HG03457 (cell line): ENCODE results near the gene FOXN1.

Source experiments
- ATAC-seq: cut with Tn5 transposase; IDR thresholded peaks from one replicate; pipeline ENCODE4 v1.9.1; 2021; ENCODE audit warnings: moderate number of reproducible peaks; ENCODE audit not compliant: unreplicated experiment

Gene FOXN1

DNA sequence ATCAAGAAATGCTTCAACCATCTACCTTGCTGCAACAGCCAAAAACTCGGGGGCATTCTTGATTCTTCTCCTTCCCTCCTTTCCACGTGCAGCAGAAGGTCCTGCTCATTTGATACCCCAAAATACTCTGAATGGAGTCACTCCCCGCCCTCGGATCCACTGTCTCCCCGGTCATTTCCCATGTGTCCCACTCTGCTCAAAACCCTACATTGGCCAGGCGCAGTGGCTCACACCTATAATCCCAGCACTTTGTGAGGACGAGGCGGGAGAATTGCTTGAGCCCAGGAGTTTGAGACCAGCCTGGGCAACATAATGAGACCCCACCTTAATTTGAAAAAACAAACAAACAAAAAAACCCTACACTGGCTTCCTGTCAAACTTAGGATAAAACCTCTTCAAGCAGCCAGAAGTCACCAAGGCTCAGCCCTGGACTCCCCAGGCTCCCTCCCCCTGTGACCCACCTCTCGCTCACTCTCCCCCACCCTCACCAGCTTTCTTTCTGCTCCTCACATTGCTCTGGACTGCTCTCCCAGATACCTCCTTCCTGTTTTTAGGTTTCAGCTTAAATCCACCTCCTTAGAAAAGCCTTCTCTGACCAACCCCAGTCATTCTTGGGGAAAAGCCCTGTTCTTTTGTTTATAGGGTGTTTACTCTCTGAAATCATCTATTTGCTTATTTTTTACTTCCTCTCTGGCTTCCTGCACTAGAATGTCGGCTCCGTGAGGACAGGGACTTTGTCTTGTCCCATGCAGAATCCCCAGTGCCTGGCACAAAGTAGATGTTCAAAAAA lies 29.9 kb upstream of the FOXN1 start:
- no peak for ATAC-seq

DNA sequence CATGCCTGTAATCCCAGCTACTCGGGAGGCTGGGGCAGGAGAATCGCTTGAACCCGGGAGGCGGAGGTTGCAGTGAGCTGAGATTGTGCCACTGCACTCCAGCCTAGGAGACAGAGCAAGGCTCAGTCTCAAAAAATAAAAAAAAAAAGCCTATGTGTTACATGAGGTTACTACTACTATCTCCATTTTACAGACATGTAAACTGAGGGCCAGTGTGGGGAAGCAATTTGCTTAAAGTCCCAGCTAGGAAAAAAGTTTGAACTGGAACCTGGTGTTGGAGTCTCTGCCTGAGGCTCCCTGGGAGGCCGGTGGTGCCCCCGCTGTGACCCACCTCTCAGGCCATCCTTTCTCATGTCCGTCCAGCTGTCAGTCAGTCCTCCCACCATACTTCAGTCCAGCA lies 28.2 kb upstream of the FOXN1 start:
- no peak for ATAC-seq

DNA sequence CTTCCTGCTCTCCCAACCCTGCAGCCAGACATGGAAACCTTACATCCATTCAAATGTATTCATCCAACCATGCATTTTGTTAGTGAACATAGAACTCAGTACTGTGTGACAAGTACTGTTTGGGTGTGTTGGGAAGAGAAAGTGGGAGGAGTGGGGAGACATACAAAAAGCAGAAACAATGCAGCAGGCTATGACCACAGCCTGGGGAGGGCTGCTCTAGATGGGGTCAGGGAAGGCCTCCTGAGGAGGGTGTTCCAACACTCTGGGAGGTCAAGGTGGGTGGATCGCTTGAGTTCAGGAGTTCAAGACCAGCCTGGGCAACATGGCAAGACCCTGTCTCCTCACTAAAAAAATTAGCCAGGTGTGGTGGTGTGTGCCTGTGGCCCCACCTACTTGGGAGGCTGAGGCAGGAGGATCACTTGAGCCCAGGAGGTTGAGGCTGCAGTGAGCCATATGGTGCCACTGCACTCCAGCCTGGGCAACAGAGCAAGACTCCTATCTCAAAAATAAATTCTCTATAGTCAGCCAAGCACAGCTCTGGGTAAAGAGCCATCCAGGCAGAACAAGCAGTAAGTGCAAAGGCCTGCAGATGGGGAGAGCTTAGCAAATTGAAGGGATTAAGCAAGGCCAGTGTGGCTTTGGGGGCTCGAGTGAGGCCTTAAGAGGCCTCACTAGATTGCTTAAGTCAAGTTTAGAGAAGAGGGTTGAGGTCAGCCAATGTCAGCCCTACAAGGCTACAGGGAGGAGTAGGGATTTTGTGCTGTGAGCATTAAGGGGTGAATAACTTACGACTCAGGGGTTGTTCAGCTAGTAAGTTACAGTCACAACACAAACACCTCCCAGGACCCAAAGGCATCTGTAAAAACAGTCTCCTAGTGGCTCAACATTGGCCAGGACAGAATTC lies 27.2 kb upstream of the FOXN1 start:
- no peak for ATAC-seq

DNA sequence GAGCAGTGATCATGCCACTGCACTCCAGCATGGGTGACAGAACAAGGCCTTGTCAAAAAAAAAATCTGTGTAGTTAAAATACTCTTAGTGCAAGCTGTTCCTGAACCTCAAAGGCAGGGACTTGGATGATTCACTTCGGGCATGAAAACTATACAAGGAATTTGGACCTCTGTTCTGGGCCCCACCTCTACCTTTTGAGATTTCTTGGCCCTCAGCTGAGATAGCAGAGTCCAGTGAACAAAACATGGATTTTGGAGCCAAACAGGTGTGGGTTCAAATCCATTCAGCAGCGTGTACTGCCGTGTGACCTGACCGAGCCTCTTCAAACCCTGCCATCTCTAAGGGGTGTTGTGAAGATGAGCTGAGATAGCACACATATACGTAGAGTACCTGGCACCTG lies 25.9 kb upstream of the FOXN1 start:
- ATAC-seq: no peak

DNA sequence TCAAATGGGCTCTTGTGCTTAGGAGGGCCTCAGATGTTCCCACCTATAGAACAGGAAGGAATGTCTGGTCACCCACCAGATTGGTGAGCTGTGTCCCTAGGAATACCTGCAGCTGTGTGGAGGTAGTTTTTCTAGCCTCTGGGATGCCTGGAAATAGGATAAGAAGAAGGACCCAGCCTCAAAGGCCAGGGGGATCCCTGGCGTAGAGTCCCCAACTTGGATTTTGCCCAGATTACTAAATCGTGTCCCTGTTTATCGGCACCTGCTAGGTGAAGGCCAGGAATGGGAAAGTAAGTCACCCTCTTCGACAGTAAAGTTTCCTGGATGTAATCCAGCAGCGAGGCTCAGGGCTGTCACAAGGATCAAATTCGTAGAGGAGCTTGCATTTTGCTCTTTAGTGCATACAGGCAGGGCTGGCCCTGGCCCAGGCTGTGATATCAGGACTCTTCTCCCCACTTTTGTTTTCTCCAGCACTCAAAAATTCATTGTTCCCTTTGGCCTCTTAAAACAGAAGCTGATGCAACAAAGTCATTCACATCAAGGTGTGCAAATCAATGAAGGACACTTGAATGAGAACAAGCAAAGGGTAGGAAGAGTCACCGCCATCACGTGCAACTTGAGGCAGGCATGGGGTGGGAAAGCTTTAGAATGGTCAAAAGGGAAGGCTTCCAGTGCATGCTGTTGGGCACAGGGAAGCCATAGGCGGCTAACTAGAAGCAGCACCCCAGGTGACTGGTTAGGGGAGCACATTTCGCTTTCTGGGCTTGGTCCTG lies 25.2 kb upstream of the FOXN1 start:
- no peak for ATAC-seq

DNA sequence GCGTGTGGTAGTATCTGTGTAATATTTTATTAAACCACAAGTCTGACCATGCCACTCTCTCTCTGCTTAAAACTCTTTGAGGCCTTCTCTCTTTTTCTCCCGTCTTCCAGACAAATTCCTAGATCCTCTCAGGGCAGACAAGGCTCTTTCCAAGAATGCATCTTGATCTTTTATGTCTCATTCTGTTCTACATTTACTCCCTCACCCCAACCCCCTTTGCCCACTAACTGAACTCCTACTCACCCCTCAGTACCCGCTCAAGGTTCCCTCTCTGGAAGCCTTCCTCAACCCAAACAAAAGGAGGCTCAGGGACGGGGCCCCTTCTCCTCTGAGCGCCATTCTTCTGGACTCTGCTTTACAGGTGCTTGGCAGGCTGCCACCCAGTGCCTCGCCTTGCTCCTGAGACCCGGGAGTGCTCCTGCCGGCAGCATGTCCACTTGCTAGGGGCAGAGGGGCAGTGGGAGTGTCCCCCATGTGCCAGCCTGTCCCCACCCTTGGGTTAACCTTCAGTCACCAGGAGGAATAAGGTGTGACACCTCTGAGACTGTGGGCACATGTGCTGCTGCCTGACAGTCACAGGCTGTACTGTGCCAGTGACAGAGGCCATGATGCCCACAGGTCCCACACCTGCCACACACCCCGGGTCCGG lies 23.5 kb upstream of the FOXN1 start:
- no peak for ATAC-seq

DNA sequence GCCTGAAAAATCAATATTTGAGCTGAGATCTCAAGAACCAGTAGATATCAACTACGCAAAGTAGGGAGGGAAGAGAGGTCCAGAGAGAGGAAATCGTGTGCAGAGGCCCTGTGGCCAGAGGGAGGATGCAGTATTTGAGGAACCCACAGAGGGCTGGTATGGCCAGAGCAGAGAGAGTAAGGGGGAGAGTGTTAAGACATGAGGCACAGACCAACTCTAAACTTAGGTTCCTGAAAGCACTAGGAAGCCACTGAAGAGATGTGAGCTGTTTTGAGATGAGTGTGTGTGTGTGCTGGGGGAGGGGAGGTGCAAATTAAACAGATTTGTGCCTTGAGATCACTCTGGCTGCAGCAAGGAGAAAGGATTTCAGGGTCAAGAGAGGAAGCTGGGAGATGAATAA lies 21.9 kb upstream of the FOXN1 start:
- no peak for ATAC-seq

DNA sequence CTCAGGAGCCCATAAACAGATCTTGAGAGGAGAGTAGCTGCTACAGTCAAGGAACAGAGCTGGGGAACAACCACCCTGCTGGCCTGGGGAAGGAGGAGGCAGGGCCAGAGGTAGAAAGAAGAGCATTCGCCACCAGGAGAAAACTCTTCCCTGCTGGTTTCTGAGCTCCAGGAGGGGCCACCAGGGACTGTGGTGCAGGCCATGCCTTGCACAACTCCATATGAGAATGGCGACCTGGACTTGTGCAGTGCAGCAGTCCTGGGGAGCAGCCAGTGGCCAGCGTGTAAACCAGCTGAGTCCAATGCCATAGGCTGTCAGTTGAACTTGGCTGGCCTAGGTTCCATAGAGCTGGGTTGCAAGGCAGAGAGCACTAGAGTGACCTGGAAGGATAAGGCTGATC lies 21.1 kb upstream of the FOXN1 start:
- ATAC-seq: no peak

DNA sequence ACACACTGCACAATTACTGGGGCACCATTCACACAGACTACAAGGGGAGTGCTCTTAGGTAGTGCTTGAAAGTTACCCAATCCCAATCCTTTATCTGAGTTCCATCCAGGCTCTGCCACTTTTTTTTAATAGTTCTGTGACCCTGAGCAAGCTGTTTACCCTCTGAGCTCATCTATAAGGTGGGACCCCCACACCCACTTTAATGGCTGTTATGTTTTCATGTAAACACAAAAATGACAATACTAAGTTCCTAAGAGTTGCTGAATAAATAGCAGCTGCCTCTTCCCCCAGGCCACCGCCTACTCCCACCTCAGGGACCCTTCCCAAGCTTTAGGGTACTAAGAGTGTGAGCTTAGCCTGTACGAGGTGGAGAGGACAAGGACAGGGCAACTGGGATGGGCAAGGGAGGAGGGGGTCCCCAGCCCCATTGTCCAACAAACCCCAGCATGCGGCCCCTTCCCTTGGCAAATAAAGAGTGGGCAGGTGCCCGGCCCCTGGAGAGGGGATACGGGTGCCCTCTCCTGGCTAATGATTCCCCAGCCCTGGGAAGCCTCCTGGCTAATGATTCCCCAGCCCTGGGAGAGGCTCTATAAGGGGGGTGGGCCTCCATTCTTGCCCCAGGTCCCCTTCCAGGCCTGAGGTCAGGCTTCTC lies 18.1 kb upstream of the FOXN1 start:
- ATAC-seq: no peak

DNA sequence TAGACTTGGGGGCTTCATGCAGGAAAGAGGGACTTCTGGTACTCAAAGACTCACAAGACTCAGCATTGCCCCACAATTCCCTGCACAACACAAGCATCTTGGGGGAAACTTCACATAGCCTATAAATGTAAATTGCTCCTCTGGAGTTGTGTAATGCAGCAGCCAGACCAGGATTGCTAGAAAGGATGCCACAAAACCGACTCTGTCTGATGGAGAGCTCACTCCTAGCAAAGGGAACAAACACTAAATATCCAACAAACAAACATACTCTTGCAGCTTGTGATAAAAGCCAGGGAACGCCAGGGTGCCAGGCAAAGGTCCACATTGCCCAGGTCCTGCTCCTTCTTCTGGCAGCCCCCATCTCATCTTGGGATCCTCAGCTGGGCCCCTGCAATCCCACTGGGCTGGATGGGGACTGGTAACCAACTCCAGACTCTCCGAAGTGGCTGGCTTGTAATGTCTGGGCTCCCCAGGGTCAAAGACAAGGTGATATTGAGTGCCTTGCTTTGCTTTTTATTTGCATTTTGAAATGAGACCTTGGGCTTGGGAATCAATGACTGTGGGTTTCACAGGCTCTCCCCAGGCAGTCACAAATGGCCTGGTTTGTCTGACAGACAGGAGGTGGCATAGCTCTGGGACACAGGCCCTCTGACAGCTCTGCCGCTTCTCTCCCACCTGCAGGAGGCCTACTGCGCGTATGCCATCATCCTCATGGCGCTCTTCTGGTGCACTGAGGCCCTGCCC lies 17.4 kb upstream of the FOXN1 start:
- no peak for ATAC-seq

DNA sequence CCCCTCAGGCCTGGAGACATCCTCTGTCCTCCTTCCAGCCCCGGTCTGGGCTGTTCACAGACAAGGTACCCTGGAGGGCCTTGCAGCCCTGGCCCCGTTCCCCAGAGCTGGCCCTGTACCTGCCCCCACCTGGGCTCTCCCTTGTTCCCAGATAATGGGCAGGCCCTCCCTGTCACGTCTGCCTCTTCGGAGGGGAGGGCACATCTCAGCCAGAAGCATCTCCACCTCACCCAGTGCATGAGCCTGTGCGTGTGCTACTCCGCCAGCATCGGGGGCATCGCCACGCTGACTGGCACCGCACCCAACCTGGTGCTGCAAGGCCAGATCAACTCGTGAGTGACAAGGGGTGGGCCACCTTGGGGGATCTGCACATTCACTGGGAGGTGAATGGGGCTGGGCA lies 14.9 kb upstream of the FOXN1 start:
- no peak for ATAC-seq

DNA sequence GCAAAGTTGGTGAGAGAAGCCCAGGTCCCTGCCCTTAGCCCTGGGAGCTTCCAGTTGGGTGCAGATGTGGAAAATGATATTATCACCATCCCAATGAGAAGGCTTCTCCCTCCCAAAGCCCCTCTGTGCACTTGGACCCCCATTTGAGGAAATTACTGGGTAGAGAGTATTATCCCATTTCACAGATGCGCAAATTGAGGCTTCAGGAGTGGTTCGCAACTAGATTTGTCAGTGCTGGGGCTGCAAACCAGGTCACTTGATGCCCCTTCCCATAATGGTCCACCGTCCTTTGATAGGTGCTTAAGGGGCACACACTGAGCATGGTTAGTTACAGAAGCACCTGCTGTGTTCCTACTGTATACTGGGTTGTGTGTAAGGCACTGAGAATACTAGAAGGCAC lies 14.3 kb upstream of the FOXN1 start:
- ATAC-seq: no peak

DNA sequence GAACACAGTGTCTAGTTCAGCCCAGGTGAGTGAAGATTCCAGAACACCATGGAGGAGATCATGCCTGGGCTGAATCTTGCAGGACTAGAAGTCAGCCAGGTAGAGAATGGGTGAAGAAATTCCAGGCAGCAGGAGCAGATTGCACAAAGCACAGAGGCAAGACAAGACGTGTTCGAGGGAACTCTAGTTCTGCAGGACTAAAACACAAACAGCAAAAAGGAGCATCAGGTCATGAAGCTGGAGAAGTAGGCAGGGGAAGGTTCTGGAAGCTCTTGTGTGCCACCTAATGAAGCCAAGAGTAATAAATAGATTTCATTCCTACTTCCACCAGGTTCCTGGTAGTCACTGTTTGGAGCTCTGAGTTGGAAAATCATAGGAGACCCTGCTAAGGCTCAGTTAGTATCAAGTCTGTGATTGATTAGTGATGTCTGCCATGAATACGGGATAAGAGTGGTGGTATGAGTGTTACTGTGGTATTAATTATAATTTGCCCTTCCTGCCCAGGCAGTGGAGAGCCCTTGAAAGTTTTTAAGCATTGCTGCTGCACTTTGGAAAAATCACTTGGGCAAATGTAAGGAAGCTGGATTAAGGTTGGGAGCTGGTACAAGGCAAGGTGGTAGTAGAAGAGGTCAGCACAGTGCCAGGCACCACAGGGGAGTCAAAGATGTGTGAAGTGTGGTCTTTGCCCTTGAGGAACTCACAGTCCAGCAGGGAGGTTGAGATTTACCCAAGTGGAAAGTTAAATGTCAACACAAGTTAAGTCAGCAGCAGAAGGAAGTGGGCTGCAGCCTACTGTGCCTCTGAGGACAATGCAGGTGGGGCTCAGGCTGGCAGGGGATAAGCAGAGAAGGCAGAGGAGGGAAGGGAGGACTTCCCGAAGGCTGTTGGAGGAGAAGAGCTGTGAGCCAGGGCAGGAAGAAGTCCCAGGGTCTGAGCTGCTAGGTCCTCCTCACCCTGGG lies 13.5 kb upstream of the FOXN1 start:
- no peak for ATAC-seq

DNA sequence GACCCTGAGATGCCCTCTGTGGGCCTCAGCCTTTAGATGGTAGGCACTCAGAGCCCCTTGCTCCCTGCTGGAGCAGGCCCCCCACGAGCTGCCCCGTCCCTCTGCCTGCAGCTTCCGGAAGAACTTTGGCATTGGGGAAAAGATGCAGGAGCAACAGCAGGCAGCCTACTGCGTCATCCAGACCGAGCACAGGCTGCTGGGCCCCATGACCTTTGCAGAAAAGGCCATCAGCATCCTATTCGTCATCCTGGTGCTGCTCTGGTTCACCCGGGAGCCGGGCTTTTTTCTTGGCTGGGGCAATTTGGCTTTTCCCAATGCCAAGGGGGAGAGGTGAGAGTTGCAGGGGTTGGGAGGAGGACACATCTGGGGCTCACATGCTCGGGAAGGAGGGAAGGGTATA lies 12.7 kb upstream of the FOXN1 start:
- no peak for ATAC-seq

DNA sequence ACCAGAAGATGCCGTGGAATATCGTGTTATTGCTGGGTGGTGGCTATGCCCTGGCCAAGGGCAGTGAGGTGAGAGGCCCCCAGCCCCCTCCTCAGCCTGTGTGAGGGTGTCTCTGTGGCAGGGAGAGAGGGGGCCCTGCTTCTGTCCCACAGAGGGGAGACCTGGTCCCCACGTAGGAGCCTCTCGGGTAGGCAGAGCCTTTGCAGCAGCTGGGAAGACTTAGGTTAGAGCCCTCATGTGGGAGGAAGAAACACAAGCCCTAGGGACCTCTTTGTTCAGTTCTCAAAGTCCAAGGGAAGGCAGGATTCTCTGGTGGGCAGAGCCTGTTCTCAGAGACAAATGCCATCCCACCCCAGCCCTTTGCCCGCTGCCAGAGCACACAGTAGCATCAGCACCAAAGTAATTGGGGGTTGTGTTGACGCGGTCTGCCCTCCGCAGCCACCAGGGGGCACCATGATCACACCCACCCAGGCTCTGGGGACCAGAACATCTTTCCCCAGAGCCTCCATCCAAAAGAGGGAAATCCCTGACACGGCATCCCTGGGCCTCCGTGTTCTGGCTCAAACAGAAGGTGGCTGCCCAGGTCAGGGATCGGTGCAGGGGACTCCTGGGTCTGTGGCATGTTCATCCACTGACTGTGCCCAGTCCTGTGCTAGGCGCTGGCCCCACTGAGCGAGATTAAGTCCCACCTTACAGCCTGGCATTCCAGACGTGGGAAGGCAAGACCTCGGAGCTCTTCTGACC lies 11.5 kb upstream of the FOXN1 start:
- ATAC-seq: no peak

DNA sequence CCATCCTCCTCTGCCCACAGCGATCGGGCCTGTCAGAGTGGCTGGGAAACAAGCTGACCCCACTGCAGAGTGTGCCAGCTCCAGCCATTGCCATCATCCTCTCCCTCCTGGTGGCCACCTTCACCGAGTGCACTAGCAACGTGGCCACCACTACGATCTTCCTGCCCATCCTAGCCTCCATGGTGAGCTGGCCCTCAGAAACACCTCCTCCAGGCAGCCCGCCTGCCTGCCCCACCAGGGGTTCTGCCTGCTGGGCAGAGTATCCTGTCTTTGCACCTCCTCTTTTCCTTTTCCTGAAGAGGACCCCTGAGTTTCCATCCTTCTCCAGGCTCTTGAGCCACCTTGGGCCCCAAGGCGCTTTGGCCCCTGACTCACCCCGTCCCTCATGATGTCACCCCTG lies 10.5 kb upstream of the FOXN1 start:
- ATAC-seq: no peak

DNA sequence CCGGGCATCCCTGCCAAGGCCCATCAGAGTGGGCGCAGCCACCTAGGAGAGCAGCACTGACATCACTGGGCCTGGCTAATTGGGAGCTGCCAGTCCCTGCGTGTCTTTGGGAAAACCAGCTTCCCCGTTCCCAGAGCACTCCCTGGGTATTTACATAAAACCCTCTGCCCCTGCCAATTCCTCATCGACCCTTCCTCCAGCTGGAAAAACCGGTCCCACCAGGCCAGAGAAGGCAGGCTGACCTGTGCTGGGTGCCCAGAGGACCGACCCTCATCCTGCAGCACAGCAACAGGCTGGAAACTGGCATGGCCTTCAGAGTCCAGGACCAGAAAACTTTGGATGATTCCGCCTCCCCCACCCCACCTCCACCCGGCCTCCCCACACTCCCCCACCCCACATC lies 8.2 kb upstream of the FOXN1 start:
- no peak for ATAC-seq
